Peyer's patch (tissue), 4 donors: ENCODE results near the gene HSD11B1L.
A peak's percentile ranks its signal among the peaks of the same experiment; 100 is the strongest.

Experiments used
- POLR2A ChIP-seq, 2 donors: fragments of 450-650 bp; IDR thresholded peaks; one replicate each; pipeline ENCODE4 v1.5.1; 2017; ENCODE audit warnings: antibody characterized with exemption in 2 of 2, mild to moderate bottlenecking in 2 of 2, moderate library complexity in 2 of 2
- TF ChIP-seq, protein P1 (sequence below), 6 experiments: fragments of 450-650 bp in 4 of 6; fragments of 200-600 bp in 2 of 6; sonication (generic) in 1 of 6; IDR thresholded peaks; one replicate each; pipeline ENCODE4 v1.5.1; 2017 to 2019; ENCODE audit warnings: antibody characterized with exemption in 6 of 6, mild to moderate bottlenecking in 3 of 6, moderate library complexity in 1 of 6

GRCh38 chr19:5719961-5720790 lies 39.3 kb downstream of the HSD11B1L start, which contains the start of the genes CATSPERD and LONP1:
- TF ChIP-seq, protein P1, sequence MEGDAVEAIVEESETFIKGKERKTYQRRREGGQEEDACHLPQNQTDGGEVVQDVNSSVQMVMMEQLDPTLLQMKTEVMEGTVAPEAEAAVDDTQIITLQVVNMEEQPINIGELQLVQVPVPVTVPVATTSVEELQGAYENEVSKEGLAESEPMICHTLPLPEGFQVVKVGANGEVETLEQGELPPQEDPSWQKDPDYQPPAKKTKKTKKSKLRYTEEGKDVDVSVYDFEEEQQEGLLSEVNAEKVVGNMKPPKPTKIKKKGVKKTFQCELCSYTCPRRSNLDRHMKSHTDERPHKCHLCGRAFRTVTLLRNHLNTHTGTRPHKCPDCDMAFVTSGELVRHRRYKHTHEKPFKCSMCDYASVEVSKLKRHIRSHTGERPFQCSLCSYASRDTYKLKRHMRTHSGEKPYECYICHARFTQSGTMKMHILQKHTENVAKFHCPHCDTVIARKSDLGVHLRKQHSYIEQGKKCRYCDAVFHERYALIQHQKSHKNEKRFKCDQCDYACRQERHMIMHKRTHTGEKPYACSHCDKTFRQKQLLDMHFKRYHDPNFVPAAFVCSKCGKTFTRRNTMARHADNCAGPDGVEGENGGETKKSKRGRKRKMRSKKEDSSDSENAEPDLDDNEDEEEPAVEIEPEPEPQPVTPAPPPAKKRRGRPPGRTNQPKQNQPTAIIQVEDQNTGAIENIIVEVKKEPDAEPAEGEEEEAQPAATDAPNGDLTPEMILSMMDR (IDR thresholded peaks at IDR 0.05), result peak; percentile 91 to 98 (median 94)
- TF ChIP-seq POLR2A (IDR thresholded peaks at IDR 0.05), result peak; percentile 49 to 58
